ENCODE results near the gene ZNF407. TPM values are rescaled to one million over a fixed set of nuclear protein-coding genes. Genes with fewer than 3 reads are reported as not detected.
A peak's percentile ranks its signal among the peaks of the same experiment; 100 is the strongest.
"Not testable (repeated sequence)": the region's sequence is repeated elsewhere in the genome, so short reads cannot be mapped to it uniquely, and the experiment has no call there.

Gene ZNF407
- total RNA-seq, 6 experiments from 2014 or later: 4.3 to 8.0 (median 5.7) TPM

GRCh38 chr18:75101916-75102315 is 504.2 kb downstream of the ZNF407 start:
- TF ChIP-seq CTCF (IDR thresholded peaks at IDR 0.05): no peak
- TF ChIP-seq POLR2A (IDR thresholded peaks at IDR 0.05): no peak
- H3K27ac ChIP-seq: no peak overlapping the region
- DNase-seq: no peak
- no peaks in the 10 kb centered on the region for H3K9me3 ChIP-seq
- 77% methylated on average over 3 of the region's 3 CpGs for WGBS (ENCODE audit: insufficient coverage, low coverage, low lambda C conversion rate, missing lambda C conversion rate)
- no peaks in the 10 kb centered on the region for H3K4me1 ChIP-seq
- no peak for ATAC-seq
- H3K27me3 ChIP-seq: no peaks in the 10 kb centered on the region
- intact Hi-C loops (cut with DNase I): no loop called here
- no peak overlapping the region for H3K4me3 ChIP-seq
- no peaks in the 10 kb centered on the region for H3K36me3 ChIP-seq

- intact Hi-C loops (cut with DNase I); ATAC-seq; H3K27ac ChIP-seq; H3K4me1 ChIP-seq; H3K27me3 ChIP-seq; DNase-seq; H3K4me3 ChIP-seq; H3K36me3 ChIP-seq; H3K9me3 ChIP-seq: not testable (repeated sequence)
- 65% methylated on average over 5 of the region's 6 CpGs for WGBS (ENCODE audit: insufficient coverage, low coverage, low lambda C conversion rate, missing lambda C conversion rate)
These were observed 506.4 kb downstream of the ZNF407 start for GRCh38 chr18:75104029-75104428.

- ATAC-seq: no peak
- WGBS (ENCODE audit: insufficient coverage, low coverage, low lambda C conversion rate, missing lambda C conversion rate): 92% methylated on average over 9 of the region's 15 CpGs
These were observed 506.8 kb downstream of the ZNF407 start for GRCh38 chr18:75104483-75104882.

GRCh38 chr18:75105551-75106254 is 508.0 kb downstream of the ZNF407 start:
- H3K36me3 ChIP-seq: no peaks in the 10 kb centered on the region
- intact Hi-C loops (cut with DNase I): no loop called here
- peak in 1 of 4 donors; percentile 17 for ATAC-seq
- 75% methylated on average over 6 of the region's 15 CpGs for WGBS (ENCODE audit: insufficient coverage, low coverage, low lambda C conversion rate, missing lambda C conversion rate)
- no peak overlapping the region for H3K4me3 ChIP-seq
- no peaks in the 10 kb centered on the region for H3K9me3 ChIP-seq
- H3K27ac ChIP-seq: no peak overlapping the region
- no peaks in the 10 kb centered on the region for H3K27me3 ChIP-seq
- DNase-seq: peak in 1 of 3 donors; percentile 24
- no peaks in the 10 kb centered on the region for H3K4me1 ChIP-seq
- TF ChIP-seq POLR2A (IDR thresholded peaks at IDR 0.05): no peak
- TF ChIP-seq CTCF (IDR thresholded peaks at IDR 0.05): no peak

More at GRCh38 chr18:75104483-75104882, 506.8 kb downstream of the ZNF407 start:
- intact Hi-C loops (cut with DNase I): no loop called here
- no peak for DNase-seq
- Histone ChIP-seq H3K4me1 (no peaks in the 10 kb centered on the region), H3K9me3 (no peaks in the 10 kb centered on the region), H3K4me3 (no peak overlapping the region), H3K36me3 (no peaks in the 10 kb centered on the region), H3K27me3 (no peaks in the 10 kb centered on the region), H3K27ac (no peak overlapping the region)
- no peak for TF ChIP-seq CTCF (IDR thresholded peaks at IDR 0.05)
- TF ChIP-seq POLR2A (IDR thresholded peaks at IDR 0.05): no peak

GRCh38 chr18:75106746-75107145 is 509.1 kb downstream of the ZNF407 start:
- Histone ChIP-seq H3K4me3 (no peak overlapping the region), H3K27ac (no peak overlapping the region), H3K27me3 (no peaks in the 10 kb centered on the region), H3K9me3 (no peaks in the 10 kb centered on the region), H3K4me1 (no peaks in the 10 kb centered on the region), H3K36me3 (no peaks in the 10 kb centered on the region)
- TF ChIP-seq CTCF (IDR thresholded peaks at IDR 0.05): no peak
- no peak for TF ChIP-seq POLR2A (IDR thresholded peaks at IDR 0.05)
- intact Hi-C loops (cut with DNase I): no loop called here
- peak in 1 of 3 donors; percentile 36 for DNase-seq
- ATAC-seq: no peak
- 73% methylated on average over 6 of the region's 13 CpGs for WGBS (ENCODE audit: insufficient coverage, low coverage, low lambda C conversion rate, missing lambda C conversion rate)
